ENCODE data around the gene CD4.

- TF ChIP-seq POLR2AphosphoS5 (IDR thresholded peaks at IDR 0.05) (peak; percentile 41), CTCF (IDR thresholded peaks at IDR 0.05) (peak; percentile 58 to 91 (median 78)), POLR2A (IDR thresholded peaks at IDR 0.05) (peak; percentile 73)
Observed at GRCh38 chr12:6766651-6767349, 22.5 kb upstream of the CD4 start.
